Activated T-helper 1 cell treated with anti-CD3 and anti-CD28 coated beads, Interleukin-12 subunit alpha, Interleukin-12 subunit beta, Interleukin-2, Interleukin-4 antibody, amounts not matched to agents 30 ng/mL and 10 ng/mL and 1 ng/mL, durations not matched to agents 14 hours and 24 hours and 36 hours (primary cell): ENCODE results near the gene RAD51AP2. TPM values are rescaled to one million over a fixed set of nuclear protein-coding genes. Genes with fewer than 3 reads are reported as not detected.
"Not testable (repeated sequence)": the region's sequence is repeated elsewhere in the genome, so short reads cannot be mapped to it uniquely, and the experiment has no call there.

Experiments
- DNase-seq: peaks from one replicate; pipeline ENCODE4 v3.0.0; 2021; ENCODE audit warnings: low spot score
- H3K27ac Mint-ChIP-seq: one replicate; pipeline ENCODE4 v1.8.0; 2021; ENCODE audit warnings: mild to moderate bottlenecking, mixed read lengths
- H3K27me3 Mint-ChIP-seq: one replicate; pipeline ENCODE4 v1.8.0; 2022; ENCODE audit warnings: mild to moderate bottlenecking, moderate library complexity, mixed read lengths; ENCODE audit not compliant: insufficient read depth
- H3K36me3 Mint-ChIP-seq: one replicate; pipeline ENCODE4 v1.8.0; 2021; ENCODE audit warnings: low read depth, mixed read lengths
- H3K4me1 Mint-ChIP-seq: one replicate; pipeline ENCODE4 v1.8.0; 2021; ENCODE audit warnings: low read depth, mixed read lengths
- H3K4me3 Mint-ChIP-seq: one replicate; pipeline ENCODE4 v1.8.0; 2021; ENCODE audit warnings: mild to moderate bottlenecking, moderate library complexity, mixed read lengths
- H3K9me3 Mint-ChIP-seq: one replicate; pipeline ENCODE4 v1.8.0; 2021; ENCODE audit warnings: mixed read lengths
- intact Hi-C: fragments of 100-400 bp; cut with micrococcal nuclease; formaldehyde crosslinking; loops from one replicate; pipeline ENCODE4 v1.15.1; 2024
- total RNA-seq: library from RNA; stranded (reverse); gene quantifications from 2 replicates; pipeline ENCODE4 v1.2.3, GENCODE V29; 2022

The RAD51AP2 gene
- total RNA-seq, 1 donor from 2014 or later: not detected

DNA sequence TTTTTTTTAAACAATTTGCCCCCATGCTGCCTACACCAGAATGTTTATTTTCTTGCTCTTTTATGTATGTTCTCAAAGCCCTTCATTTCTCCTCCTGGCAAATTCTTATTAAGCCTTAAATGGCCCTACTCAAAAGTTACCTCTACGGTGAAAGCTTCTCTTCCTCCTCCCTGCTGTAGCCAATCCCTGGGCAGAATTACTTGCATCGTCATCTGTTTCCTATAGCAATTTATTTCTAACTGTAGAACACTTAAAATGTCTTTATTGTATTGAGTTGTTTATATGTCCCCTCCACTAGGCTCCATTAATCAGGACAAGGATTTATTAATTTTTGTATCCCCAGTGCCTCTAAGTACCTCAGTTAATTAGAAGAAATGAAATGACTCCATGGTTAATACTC is 2.5 kb upstream of the RAD51AP2 start:
- Mint-ChIP-seq H3K27me3 (peaks cover 30% of the 10 kb centered on the region), H3K27ac (no peak overlapping the region), H3K4me1 (no peaks in the 10 kb centered on the region), H3K4me3 (no peak overlapping the region), H3K9me3 (no peaks in the 10 kb centered on the region), H3K36me3 (no peaks in the 10 kb centered on the region)
- DNase-seq: no peak
- intact Hi-C loops: no loop called here

DNA sequence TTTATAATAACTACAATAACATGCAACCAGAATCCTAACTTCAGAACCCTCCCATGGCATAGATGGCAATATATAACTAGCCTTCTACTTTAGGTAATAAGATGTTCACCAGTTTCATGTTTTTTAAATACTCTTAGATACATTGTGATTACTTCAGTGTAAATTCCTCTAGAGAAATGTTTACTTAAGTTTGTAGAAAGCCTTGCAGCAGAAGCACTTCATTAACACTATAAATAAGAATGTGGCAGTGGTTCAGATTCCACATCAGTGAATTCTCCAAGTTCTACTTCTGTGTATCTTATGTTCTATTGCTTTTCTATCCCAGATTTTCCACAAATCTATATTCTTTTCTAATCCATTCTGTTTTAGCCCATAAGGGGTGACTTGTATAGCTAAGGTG is 1.2 kb upstream of the RAD51AP2 start:
- intact Hi-C loops: loop anchor here (10.0 kb wide), 1 partner anchor 235 kb away; the partner anchor contains the start of genes GEN1 and SMC6
- no peak for DNase-seq
- Mint-ChIP-seq H3K27ac (no peak overlapping the region), H3K36me3 (no peaks in the 10 kb centered on the region), H3K4me1 (no peaks in the 10 kb centered on the region), H3K27me3 (peaks cover 30% of the 10 kb centered on the region), H3K9me3 (no peaks in the 10 kb centered on the region), H3K4me3 (no peak overlapping the region)

DNA sequence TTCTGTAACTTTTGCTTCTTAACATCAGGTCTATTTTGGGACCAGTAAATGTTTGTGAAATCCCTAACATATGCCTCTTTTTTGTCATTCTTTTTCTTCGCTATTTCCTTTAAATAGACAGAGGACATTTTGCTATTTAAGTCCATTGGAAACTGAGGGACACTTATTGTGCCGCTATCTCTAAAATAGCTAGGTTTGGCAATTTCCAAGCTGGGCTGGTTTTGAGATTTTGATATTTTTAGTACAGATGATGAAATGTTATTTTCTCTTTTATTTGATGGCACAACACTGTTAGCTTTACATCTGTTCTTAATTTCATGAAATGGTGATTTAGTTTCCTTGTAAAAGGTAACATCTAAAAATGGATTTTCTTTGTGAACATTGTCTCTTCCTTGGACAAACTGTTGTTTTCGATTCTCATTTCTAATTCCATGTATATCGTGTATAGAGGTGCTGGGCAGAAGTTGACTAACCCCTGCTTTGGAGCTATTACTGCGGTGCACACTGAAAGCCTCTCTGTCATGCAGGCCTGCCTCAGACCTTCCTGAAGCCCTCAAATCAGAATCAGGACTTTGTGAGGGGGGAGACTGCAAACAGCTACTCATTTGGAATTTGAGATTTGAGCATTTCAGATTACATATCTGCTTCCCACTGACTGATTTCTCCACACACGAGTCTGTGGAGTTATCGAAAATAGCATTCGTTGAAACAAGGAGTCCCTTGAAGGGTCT is 594 bp downstream of the RAD51AP2 start:
- no peak for DNase-seq
- H3K36me3 Mint-ChIP-seq: no peaks in the 10 kb centered on the region
- H3K9me3 Mint-ChIP-seq: no peaks in the 10 kb centered on the region
- no peaks in the 10 kb centered on the region for H3K4me1 Mint-ChIP-seq
- H3K4me3 Mint-ChIP-seq: no peak overlapping the region
- H3K27ac Mint-ChIP-seq: no peak overlapping the region
- intact Hi-C loops: loop anchor here (10.0 kb wide), 1 partner anchor 237 kb away; the partner anchor contains the start of genes GEN1 and SMC6
- H3K27me3 Mint-ChIP-seq: peaks cover 30% of the 10 kb centered on the region

DNA sequence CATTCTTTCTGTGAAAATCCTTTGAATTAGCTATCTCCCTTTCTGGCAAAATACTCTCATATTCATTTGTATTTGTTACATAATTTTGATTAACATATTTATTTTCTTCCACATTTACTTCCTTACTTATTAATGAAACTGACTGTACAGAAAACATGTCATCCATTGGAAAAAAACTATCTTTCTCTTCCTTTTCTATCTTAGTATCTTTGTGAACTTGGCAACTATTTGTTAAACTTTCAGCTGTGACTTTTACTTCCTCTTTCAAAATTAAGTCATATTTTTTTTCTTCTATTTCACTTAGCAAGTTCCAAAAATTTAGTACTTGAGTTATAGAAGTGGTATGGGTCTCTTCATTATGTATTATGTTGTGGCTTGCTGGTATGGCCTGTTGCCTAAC is 2.6 kb downstream of the RAD51AP2 start:
- peaks cover 29% of the 10 kb centered on the region for H3K27me3 Mint-ChIP-seq
- no peaks in the 10 kb centered on the region for H3K4me1 Mint-ChIP-seq
- intact Hi-C loops: loop anchor here (10.0 kb wide), 1 partner anchor 239 kb away; the partner anchor contains the start of genes GEN1 and SMC6
- H3K4me3 Mint-ChIP-seq: no peak overlapping the region
- H3K27ac Mint-ChIP-seq: no peak overlapping the region
- no peaks in the 10 kb centered on the region for H3K9me3 Mint-ChIP-seq
- no peak for DNase-seq
- H3K36me3 Mint-ChIP-seq: no peaks in the 10 kb centered on the region

DNA sequence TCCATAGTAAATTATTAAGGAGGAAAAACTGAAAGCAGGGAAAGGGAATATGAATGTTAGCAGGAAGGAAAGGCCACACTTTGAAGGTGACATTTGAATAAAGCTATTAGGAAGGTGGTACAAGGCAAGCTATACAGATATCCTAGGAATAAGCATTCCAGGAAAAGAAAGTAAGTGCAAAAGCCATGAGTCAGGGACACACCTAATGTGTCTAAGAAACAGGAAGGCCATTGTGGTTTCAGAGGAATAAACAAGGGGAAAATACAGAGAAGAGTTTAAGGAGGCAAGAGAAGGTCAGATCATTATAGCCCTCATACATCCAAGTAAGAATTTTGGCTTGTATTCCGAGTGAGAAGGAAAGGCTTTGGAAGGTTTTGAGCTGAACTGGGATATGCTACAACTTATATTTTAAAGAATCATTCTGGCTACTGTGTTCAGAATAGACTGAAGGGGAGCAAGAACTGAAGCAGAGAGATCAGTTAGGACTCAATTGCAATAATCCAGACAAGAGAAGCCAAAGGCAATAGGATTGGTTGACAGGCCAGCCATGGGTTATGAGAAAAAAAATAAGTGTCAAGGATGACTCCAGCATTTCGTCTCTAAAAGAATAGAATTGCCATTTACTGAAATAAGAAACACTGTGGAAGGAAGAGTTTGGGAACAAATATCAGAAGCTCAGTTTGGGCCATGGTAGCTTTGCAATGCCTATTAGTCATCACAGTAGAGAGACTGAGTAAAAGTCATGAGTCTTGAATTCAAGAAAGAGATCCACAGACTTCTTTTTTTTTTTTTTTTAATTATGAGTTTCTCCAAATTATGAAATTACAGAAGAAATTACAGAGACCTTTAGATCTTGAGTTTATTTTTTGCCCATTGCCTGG is 11.3 kb downstream of the RAD51AP2 start:
- intact Hi-C loops: no loop called here
- H3K27ac Mint-ChIP-seq: no peak overlapping the region
- peaks cover 1% of the 10 kb centered on the region for H3K27me3 Mint-ChIP-seq
- no peak for DNase-seq
- H3K36me3 Mint-ChIP-seq: no peaks in the 10 kb centered on the region
- H3K4me3 Mint-ChIP-seq: no peak overlapping the region
- no peaks in the 10 kb centered on the region for H3K9me3 Mint-ChIP-seq
- no peaks in the 10 kb centered on the region for H3K4me1 Mint-ChIP-seq

DNA sequence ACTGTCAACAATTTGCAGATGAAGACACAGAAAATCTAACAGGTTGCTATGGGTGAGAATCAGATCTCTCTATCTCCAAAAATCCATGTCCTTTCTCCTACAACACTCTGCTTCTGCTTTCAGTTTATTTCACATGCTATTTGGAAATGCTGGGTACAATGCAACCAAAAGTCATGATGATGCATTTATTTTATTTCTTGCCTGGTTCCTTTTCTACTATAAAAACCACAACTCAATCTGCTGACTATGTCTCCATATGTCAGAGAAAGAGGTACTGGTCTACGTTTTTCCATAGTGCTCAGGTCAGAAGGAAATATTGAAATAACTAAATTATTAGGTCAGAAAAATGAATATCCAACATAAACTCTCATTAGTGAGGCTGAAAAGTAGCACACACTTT is 20.5 kb downstream of the RAD51AP2 start:
- H3K9me3 Mint-ChIP-seq: no peaks in the 10 kb centered on the region
- no peaks in the 10 kb centered on the region for H3K27me3 Mint-ChIP-seq
- intact Hi-C loops: no loop called here
- H3K4me3 Mint-ChIP-seq: no peak overlapping the region
- H3K27ac Mint-ChIP-seq: no peak overlapping the region
- H3K4me1 Mint-ChIP-seq: no peaks in the 10 kb centered on the region
- H3K36me3 Mint-ChIP-seq: no peaks in the 10 kb centered on the region
- DNase-seq: no peak

DNA sequence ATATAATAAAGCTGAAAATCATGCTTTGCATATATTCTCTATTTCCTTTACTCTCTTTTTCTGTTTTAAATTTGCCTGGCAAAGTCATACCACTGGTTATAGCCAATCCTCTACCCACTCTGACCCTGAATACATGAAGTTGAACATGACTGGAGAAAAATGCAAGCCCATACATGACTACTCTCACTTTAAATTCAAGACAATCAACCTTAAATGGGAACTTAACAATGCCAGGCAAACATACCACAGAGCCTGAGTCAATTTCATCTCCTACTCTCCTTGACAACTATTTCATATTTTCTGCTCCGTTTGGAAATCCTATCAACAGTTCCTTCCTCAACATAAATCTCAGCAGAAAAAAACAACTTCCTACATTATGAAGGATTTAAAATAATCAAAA is 22.6 kb downstream of the RAD51AP2 start:
- intact Hi-C loops: no loop called here
- no peak for DNase-seq
- Mint-ChIP-seq H3K9me3 (no peaks in the 10 kb centered on the region), H3K4me3 (no peak overlapping the region), H3K27ac (no peak overlapping the region), H3K36me3 (no peaks in the 10 kb centered on the region), H3K27me3 (no peaks in the 10 kb centered on the region), H3K4me1 (no peaks in the 10 kb centered on the region)

DNA sequence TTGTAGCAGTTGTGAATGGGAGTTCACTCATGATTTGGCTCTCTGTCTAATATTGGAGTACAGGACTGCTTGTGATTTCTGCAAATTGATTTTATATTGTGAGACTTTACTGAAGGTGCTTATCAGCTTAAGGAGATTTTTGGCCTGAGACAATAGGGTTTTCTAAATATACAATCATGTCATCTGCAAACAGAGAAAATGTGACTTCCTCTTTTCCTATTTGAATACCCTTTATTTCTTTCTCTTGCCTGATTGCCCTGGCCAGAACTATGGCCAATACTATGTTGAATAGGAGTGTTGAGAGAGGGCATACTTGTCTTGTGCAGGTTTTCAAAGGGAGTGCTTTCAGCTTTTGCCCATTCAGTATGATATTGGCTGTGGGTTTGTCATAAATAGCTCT is 28.1 kb downstream of the RAD51AP2 start:
- H3K4me3 Mint-ChIP-seq, H3K36me3 Mint-ChIP-seq, H3K4me1 Mint-ChIP-seq, intact Hi-C loops, H3K27me3 Mint-ChIP-seq, H3K27ac Mint-ChIP-seq, H3K9me3 Mint-ChIP-seq, DNase-seq: not testable (repeated sequence)

DNA sequence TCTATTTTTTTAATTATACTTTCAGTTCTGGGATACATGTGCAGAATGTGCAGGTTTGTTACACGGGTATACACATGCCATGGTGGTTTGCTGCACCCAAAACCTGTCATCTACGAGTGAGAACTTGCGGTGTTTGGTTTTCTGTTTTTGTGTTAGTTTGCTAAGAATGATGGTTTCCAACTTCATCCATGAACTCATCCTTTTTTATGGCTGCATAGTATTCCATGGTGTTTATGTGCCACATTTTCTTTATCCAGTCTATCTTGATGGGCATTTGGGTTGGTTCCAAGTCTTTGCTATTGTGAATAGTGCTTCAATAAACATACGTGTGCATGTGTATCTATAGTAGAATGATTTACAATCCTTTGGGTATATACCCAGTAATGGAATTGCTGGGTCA is 29.6 kb downstream of the RAD51AP2 start:
- H3K4me1 Mint-ChIP-seq, intact Hi-C loops, H3K4me3 Mint-ChIP-seq, H3K27ac Mint-ChIP-seq, DNase-seq, H3K9me3 Mint-ChIP-seq, H3K36me3 Mint-ChIP-seq, H3K27me3 Mint-ChIP-seq: not testable (repeated sequence)

DNA sequence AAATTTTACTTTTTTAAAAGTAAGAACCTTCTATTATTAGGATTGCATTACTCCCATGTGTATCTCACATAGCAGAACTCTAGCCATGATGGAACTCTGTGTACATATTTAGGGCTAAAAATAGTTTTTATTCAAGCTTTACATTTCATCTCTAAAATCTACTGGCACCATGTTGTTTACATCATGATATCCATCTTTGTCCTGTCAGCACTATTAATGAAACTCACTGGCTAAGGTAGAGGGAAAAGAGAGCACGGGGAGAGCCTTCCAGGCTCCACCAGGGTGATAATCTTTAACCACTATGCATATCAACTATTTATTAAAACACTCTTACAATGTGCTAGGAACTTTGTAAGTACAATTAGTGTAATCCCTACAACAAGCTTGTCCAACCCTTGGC is 34.7 kb downstream of the RAD51AP2 start:
- H3K36me3 Mint-ChIP-seq: no peaks in the 10 kb centered on the region
- no peaks in the 10 kb centered on the region for H3K4me1 Mint-ChIP-seq
- intact Hi-C loops: no loop called here
- H3K27ac Mint-ChIP-seq: no peak overlapping the region
- no peak for DNase-seq
- no peaks in the 10 kb centered on the region for H3K27me3 Mint-ChIP-seq
- H3K4me3 Mint-ChIP-seq: no peak overlapping the region
- no peaks in the 10 kb centered on the region for H3K9me3 Mint-ChIP-seq

DNA sequence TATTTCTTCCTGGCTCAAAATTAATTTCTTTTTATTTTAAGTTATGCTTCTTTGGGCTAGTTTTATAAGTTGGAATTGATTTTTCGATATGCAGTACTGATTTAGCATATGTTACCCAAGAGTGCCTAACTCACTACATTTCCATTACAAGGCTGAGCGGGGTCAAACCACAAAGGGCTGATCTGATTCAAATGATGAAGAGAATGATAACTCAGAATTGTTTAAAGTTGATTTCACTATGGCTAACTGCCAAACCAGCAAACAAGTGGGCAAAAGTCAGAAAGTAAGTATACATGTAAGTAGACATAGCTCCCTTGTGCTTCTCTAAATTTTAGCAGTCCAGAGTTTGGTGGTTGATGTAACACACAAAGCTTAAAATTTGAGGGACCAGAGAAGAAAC is 35.6 kb downstream of the RAD51AP2 start:
- H3K4me3 Mint-ChIP-seq: no peak overlapping the region
- no peaks in the 10 kb centered on the region for H3K4me1 Mint-ChIP-seq
- H3K9me3 Mint-ChIP-seq: no peaks in the 10 kb centered on the region
- DNase-seq: no peak
- no peaks in the 10 kb centered on the region for H3K36me3 Mint-ChIP-seq
- no peaks in the 10 kb centered on the region for H3K27me3 Mint-ChIP-seq
- no peak overlapping the region for H3K27ac Mint-ChIP-seq
- intact Hi-C loops: no loop called here

DNA sequence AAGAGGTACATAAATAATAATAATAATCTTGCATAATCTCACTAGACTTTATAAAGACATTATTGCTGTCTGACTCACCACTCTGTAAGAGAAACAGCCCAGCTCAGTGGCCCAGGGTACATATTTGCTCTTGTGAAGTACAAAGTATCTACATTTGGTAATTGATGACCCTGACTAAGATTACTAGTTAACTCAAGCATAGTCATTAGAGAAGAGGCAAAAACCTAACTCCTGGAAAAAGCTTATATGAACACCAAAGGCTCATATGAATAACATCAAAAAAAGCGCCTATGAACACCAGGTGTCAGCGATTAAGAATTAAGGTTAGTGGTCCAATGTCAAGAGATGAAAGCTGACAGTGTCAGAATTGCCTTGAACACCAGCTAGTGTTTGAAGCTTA is 38.4 kb downstream of the RAD51AP2 start:
- intact Hi-C loops: no loop called here
- DNase-seq: no peak
- no peak overlapping the region for H3K27ac Mint-ChIP-seq

DNA sequence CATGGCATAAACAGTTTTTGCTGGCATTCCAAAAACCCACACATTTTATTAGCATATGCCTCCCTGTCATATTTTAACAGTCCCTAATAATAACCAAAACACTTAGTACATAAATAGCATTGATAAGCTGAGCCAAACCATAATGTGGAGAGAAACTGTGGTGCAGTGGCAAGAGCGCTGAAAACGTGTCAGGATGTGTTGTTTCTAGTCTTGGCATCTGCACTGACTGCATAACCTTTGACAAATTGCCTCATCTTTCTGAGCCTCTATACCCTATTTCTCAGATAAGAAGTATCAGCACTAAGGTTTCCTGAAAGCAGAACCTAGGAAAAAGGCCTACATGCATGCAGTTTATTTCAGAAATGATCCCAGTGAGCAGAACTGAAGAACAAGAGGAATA is 41.4 kb downstream of the RAD51AP2 start:
- intact Hi-C loops: no loop called here
- Mint-ChIP-seq H3K27me3 (no peaks in the 10 kb centered on the region), H3K36me3 (no peaks in the 10 kb centered on the region), H3K4me3 (no peak overlapping the region), H3K9me3 (no peaks in the 10 kb centered on the region), H3K4me1 (no peaks in the 10 kb centered on the region), H3K27ac (no peak overlapping the region)
- DNase-seq: no peak

More for the DNA sequence above, 38.4 kb downstream of the RAD51AP2 start:
- Mint-ChIP-seq H3K9me3 (no peaks in the 10 kb centered on the region), H3K4me1 (no peaks in the 10 kb centered on the region), H3K36me3 (no peaks in the 10 kb centered on the region), H3K4me3 (no peak overlapping the region), H3K27me3 (no peaks in the 10 kb centered on the region)
